ENCODE measurements around the gene SUN1. TPM values are rescaled to one million over a fixed set of nuclear protein-coding genes. Genes with fewer than 3 reads are reported as not detected.

The SUN1 gene
- total RNA-seq, 4 donors from 2014 or later, result 225 to 475 (median 263) TPM

- no peaks in the 10 kb centered on the region for H3K27me3 ChIP-seq
- H3K4me1 ChIP-seq, result no peaks in the 10 kb centered on the region
- DNase-seq (ENCODE audit: low spot score in 2 of 2), result no peak
- H3K27ac ChIP-seq, result no peak overlapping the region
- H3K36me3 ChIP-seq, result peaks cover 99% of the 10 kb centered on the region
- no peak overlapping the region for H3K4me3 ChIP-seq
- 91% methylated on average over 15 of the region's 29 CpGs for WGBS
- no peak for TF ChIP-seq POLR2A (IDR thresholded peaks at IDR 0.05)
- TF ChIP-seq EP300 (IDR thresholded peaks at IDR 0.05), result no peak
- TF ChIP-seq POLR2AphosphoS5 (IDR thresholded peaks at IDR 0.05), result no peak
- TF ChIP-seq CTCF (IDR thresholded peaks at IDR 0.05), result no peak
- no peaks in the 10 kb centered on the region for H3K9me3 ChIP-seq
Measured at GRCh38 chr7:855686-856369, 23.6 kb downstream of the SUN1 start.

- no peaks in the 10 kb centered on the region for H3K4me1 ChIP-seq
- no peak overlapping the region for H3K27ac ChIP-seq
- peaks cover 99% of the 10 kb centered on the region for H3K36me3 ChIP-seq
- H3K4me3 ChIP-seq, result no peak overlapping the region
- H3K9me3 ChIP-seq, result no peaks in the 10 kb centered on the region
- H3K27me3 ChIP-seq, result no peaks in the 10 kb centered on the region
- no peak for DNase-seq (ENCODE audit: low spot score in 2 of 2)
- 91% methylated on average over 18 of the region's 30 CpGs for WGBS
- TF ChIP-seq EP300 (IDR thresholded peaks at IDR 0.05) (no peak), POLR2A (IDR thresholded peaks at IDR 0.05) (no peak), CTCF (IDR thresholded peaks at IDR 0.05) (no peak), POLR2AphosphoS5 (IDR thresholded peaks at IDR 0.05) (no peak)
Measured at GRCh38 chr7:856444-857095, 24.3 kb downstream of the SUN1 start.

GRCh38 chr7:857661-858060 is 25.4 kb downstream of the SUN1 start:
- no peak overlapping the region for H3K27ac ChIP-seq
- 88% methylated on average over 7 of the region's 9 CpGs for WGBS
- no peak for DNase-seq (ENCODE audit: low spot score in 2 of 2)
- H3K4me1 ChIP-seq, result no peaks in the 10 kb centered on the region
- H3K27me3 ChIP-seq, result no peaks in the 10 kb centered on the region
- peaks cover 100% of the 10 kb centered on the region for H3K36me3 ChIP-seq
- H3K9me3 ChIP-seq, result no peaks in the 10 kb centered on the region
- TF ChIP-seq EP300 (IDR thresholded peaks at IDR 0.05) (no peak), POLR2A (IDR thresholded peaks at IDR 0.05) (no peak), CTCF (IDR thresholded peaks at IDR 0.05) (no peak), POLR2AphosphoS5 (IDR thresholded peaks at IDR 0.05) (no peak)
- H3K4me3 ChIP-seq, result no peak overlapping the region

GRCh38 chr7:859359-860030 is 27.2 kb downstream of the SUN1 start:
- Histone ChIP-seq H3K36me3 (peaks cover 98% of the 10 kb centered on the region), H3K27me3 (no peaks in the 10 kb centered on the region), H3K9me3 (no peaks in the 10 kb centered on the region), H3K4me3 (no peak overlapping the region), H3K4me1 (no peaks in the 10 kb centered on the region), H3K27ac (no peak overlapping the region)
- WGBS, result 76% methylated on average over 16 of the region's 16 CpGs
- no peak for DNase-seq (ENCODE audit: low spot score in 2 of 2)
- TF ChIP-seq EP300 (IDR thresholded peaks at IDR 0.05) (no peak), POLR2A (IDR thresholded peaks at IDR 0.05) (no peak), CTCF (IDR thresholded peaks at IDR 0.05) (no peak), POLR2AphosphoS5 (IDR thresholded peaks at IDR 0.05) (no peak)

- WGBS, result 93% methylated on average over 21 of the region's 21 CpGs
- Histone ChIP-seq H3K27ac (no peak overlapping the region), H3K9me3 (no peaks in the 10 kb centered on the region), H3K27me3 (no peaks in the 10 kb centered on the region), H3K36me3 (peaks cover 98% of the 10 kb centered on the region), H3K4me1 (no peaks in the 10 kb centered on the region), H3K4me3 (no peak overlapping the region)
- no peak for DNase-seq (ENCODE audit: low spot score in 2 of 2)
- no peak for TF ChIP-seq POLR2AphosphoS5 (IDR thresholded peaks at IDR 0.05)
- no peak for TF ChIP-seq POLR2A (IDR thresholded peaks at IDR 0.05)
- TF ChIP-seq EP300 (IDR thresholded peaks at IDR 0.05), result no peak
Measured at GRCh38 chr7:860149-860548, 27.9 kb downstream of the SUN1 start.

All from suprapubic skin (tissue), 4 donors.